ENCODE data around the gene LRRC75B. TPM values are rescaled to one million over a fixed set of nuclear protein-coding genes. Genes with fewer than 3 reads are reported as not detected.

Gene LRRC75B
- total and polyA plus RNA-seq, 2 of the 8 experiments (the other 6 are each of a cell fraction or from before 2014, with no cell fraction given): 12.2 to 26.6 TPM

DNA sequence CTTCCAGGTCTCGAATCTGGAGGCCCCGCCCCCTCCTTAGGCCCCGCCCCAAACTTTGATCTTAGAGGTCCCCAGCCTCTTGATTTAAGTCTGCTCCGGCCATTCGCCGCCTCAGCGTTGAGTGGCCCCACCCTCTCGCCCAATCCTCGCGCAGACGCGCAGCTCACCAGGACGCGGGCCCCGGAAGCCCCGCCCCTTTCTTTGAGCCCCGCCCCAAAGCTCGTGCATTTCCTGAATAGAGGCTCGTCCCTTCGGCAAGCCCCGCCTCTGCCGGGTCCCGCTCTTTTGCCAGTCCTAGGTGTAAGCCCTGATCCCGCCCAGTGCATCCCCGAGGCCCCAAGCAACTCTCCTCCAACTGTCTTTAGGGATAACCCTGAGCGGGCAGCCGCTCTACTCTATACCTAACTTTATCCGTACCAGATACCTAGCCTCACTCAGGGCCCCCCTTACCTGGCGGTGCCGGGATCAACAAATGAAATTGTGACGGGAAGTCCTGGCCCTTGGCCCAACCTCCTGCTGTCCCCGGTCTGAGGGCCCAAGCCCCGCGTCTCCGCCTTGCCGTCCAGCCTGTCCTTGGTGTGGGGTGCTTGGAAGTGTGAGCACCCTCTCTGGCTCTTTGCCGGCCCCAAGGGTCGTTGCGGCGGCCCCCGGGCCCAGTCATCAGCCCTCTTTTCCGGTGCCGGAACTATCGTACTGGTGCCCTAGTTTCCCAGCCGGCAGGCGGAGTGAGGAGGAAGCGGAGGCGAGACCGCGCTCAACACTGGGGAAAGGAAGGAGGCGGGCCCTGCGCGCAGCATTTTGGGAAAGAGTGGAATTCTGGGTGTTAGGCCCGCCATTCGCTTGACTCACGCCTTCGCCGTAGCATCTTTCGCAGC is 37.5 kb downstream of the LRRC75B start, which contains the start of gene SNRPD3:
Gene SNRPD3, plus strand, starts transcription at position 835 of the 875 bp plus-strand sequence. CDS start 1,676 bp downstream, outside the sequence.
- Histone ChIP-seq H2BK12ac (ENCODE audit: low read depth, low read length) (peak within 1 kb of the TSS; percentile 28; the same call in 1 of the 2 replicates), H3K14ac (ENCODE audit: insufficient read length) (no peak within 1 kb of the TSS), H3K4me1 (replicated peaks in 1 of 4; ENCODE audit: control insufficient read depth in 3 of 4, insufficient read depth in 4 of 4, low read length in 3 of 4) (peaks cover 0 to 16% (median 3%) of the 10 kb centered on the region in 4 experiments; a peak in 6 of 7 replicates), H4K8ac (ENCODE audit: extremely low read depth, insufficient read depth, low read length) (peak within 1 kb of the TSS; percentile 97; the same call in 1 of the 2 replicates), H3K27me3 (replicated peaks in 1 of 4; ENCODE audit: control insufficient read depth in 3 of 4, extremely low read depth in 1 of 4, insufficient read depth in 3 of 4, low read length in 3 of 4) (no peaks in the 10 kb centered on the region; a peak in 1 of 7 replicates), H3K36me3 (ENCODE audit: control insufficient read depth in 2 of 4, insufficient read depth in 4 of 4, low read length in 3 of 4) (peaks cover 9 to 25% (median 23%) of the 10 kb centered on the region in 4 experiments), H3K4ac (replicated peaks; ENCODE audit: insufficient read length, low read depth, low read length) (peak within 1 kb of the TSS; percentile 54), H3K9ac (replicated peaks in 1 of 4; ENCODE audit: extremely low read depth in 1 of 4, low read depth in 3 of 4, low read length in 3 of 4) (peak within 1 kb of the TSS; percentile 93 to 97 (median 95)), H3K56ac (replicated peaks; ENCODE audit: insufficient read length, low read depth, low read length) (peak within 1 kb of the TSS; percentile 83), H3K23ac (ENCODE audit: insufficient read length) (no peak within 1 kb of the TSS), H4K5ac (ENCODE audit: insufficient read length, low read depth, low read length) (peak within 1 kb of the TSS; percentile 90), H2AFZ (ENCODE audit: low read length) (peak within 1 kb of the TSS; percentile 34; the same call in 1 of the 2 replicates), H2BK15ac (ENCODE audit: low read length) (peak within 1 kb of the TSS; percentile 25; the same call in 1 of the 2 replicates), H3K18ac (ENCODE audit: extremely low read depth, low read length) (peak within 1 kb of the TSS; percentile 86), H3K9me3 (ENCODE audit: insufficient read depth in 2 of 2, low read depth in 1 of 2, low read length in 1 of 2) (no peaks in the 10 kb centered on the region), H3K23me2 (ENCODE audit: low read depth, low read length) (peaks cover 17% of the 10 kb centered on the region), H2AK5ac (ENCODE audit: low read depth, low read length) (0 out of 2 replicates have a peak within 1 kb of the TSS, but pooled peaks have one; percentile 18), H4K20me1 (replicated peaks in 1 of 2; ENCODE audit: control insufficient read depth in 1 of 2, insufficient read depth in 2 of 2, low read length in 2 of 2) (peaks cover 11 to 28% of the 10 kb centered on the region in 2 experiments), H3K79me2 (ENCODE audit: control insufficient read depth in 1 of 2, insufficient read depth in 2 of 2, low read length in 2 of 2) (peaks cover 42 to 84% of the 10 kb centered on the region in 2 experiments), H2BK5ac (ENCODE audit: low read depth, low read length) (peak within 1 kb of the TSS; percentile 96), H3K4me2 (ENCODE audit: insufficient read depth in 1 of 2, low read depth in 2 of 2, low read length in 2 of 2) (peak within 1 kb of the TSS; percentile 86 to 90), H2BK20ac (ENCODE audit: low read length) (no peak within 1 kb of the TSS), H3K4me3 (ENCODE audit: extremely low read depth in 1 of 4, insufficient read depth in 2 of 4, low read depth in 3 of 4, low read length in 4 of 4) (peak within 1 kb of the TSS; percentile 96 to 100 (median 100)), H3K79me1 (ENCODE audit: low read depth, low read length) (peaks cover 21% of the 10 kb centered on the region), H3K27ac (ENCODE audit: low read depth, low read length) (peak within 1 kb of the TSS; percentile 95), H4K91ac (replicated peaks; ENCODE audit: insufficient read length, low read length) (peak within 1 kb of the TSS; percentile 68), H2BK120ac (replicated peaks; ENCODE audit: low read depth, low read length) (no peak within 1 kb of the TSS)
- CTCF ChIA-PET (ENCODE audit: partially characterized antibody): interaction anchor here (0.5 to 1.3 kb wide), 3 partner anchors 29 to 77 kb away, joined by 3 read pairs; no protein-coding TSS in a partner anchor
- 1% methylated on average over 51 of the region's 59 CpGs; no CpG with 5 or more reads in 1 of the 2 experiments for WGBS, 2 experiments (ENCODE audit: extremely low coverage in 1 of 2, insufficient coverage in 1 of 2, insufficient read length in 1 of 2, insufficient replicate concordance in 2 of 2, low coverage in 1 of 2, low lambda C conversion rate in 2 of 2, missing lambda C conversion rate in 1 of 2)
- no peak for FAIRE-seq
- peak; percentile 98 to 99 for DNase-seq (ENCODE audit: low read depth in 1 of 2, low spot score in 2 of 2)
- POLR2A ChIA-PET (ENCODE audit: partially characterized antibody): interaction anchor here (0.6 to 5.4 kb wide), 24 partner anchors 10 to 401 kb away, joined by 3 to 91 read pairs (median 4); partner anchors contain the start of genes ADORA2A, LRRC75B and SPECC1L
- peak in 1 of 2 experiments; percentile 80; a peak in 2 of 4 replicates for TF ChIP-seq SIN3A (conservative IDR thresholded peaks at IDR 0.05 in 1 of 2, IDR thresholded peaks at IDR 0.05 in 1 of 2; ENCODE audit: low read depth in 1 of 2, low read length in 2 of 2)
- TF ChIP-seq BRCA1 (IDR thresholded peaks at IDR 0.05; ENCODE audit: low read depth, low read length): no peak
- no peak for TF ChIP-seq SUZ12 (IDR thresholded peaks at IDR 0.05; ENCODE audit: low read length)
- TF ChIP-seq, protein P1, sequence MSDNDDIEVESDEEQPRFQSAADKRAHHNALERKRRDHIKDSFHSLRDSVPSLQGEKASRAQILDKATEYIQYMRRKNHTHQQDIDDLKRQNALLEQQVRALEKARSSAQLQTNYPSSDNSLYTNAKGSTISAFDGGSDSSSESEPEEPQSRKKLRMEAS (IDR thresholded peaks at IDR 0.05): peak; percentile 32; the same call in 1 of the 2 replicates
- 0 out of 2 replicates have a peak, but pooled peaks have one; percentile 41 for TF ChIP-seq SRF (IDR thresholded peaks at IDR 0.05; ENCODE audit: low read depth, low read length)
- TF ChIP-seq CEBPB (IDR thresholded peaks at IDR 0.05; ENCODE audit: low read depth, low read length): no peak
- no peak for TF ChIP-seq POU5F1 (IDR thresholded peaks at IDR 0.05; ENCODE audit: low read depth, low read length)
- peak; percentile 55 for TF ChIP-seq E2F6 (IDR thresholded peaks at IDR 0.05)
- TF ChIP-seq SAP30 (IDR thresholded peaks at IDR 0.05; ENCODE audit: insufficient read depth, insufficient replicate concordance, low read length): peak; percentile 57
